Measurements from ENCODE around the gene ZNF324. TPM values are rescaled to one million over a fixed set of nuclear protein-coding genes. Genes with fewer than 3 reads are reported as not detected.

Gene ZNF324
- total RNA-seq, 1 donor from 2014 or later: 9.3 TPM

DNA sequence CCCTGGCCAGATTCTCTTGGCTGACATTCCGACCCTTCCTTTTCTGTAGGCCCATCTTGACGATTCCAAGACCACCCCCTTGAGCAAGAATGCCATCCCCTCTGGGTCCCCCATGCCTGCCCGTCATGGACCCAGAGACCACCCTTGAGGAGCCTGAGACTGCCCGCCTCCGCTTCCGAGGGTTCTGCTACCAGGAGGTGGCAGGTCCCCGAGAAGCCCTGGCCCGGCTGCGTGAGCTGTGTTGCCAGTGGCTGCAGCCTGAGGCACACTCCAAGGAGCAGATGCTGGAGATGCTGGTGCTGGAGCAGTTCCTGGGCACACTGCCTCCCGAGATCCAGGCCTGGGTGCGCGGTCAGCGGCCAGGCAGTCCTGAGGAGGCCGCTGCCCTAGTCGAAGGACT is 10.2 kb downstream of the ZNF324 start:
- Histone ChIP-seq H3K36me3 (ENCODE audit: insufficient read depth, low read length) (peaks cover 8% of the 10 kb centered on the region), H2AFZ (ENCODE audit: low read depth, low read length) (no peak overlapping the region), H3K79me2 (ENCODE audit: insufficient read depth, low read length) (no peaks in the 10 kb centered on the region), H4K20me1 (ENCODE audit: insufficient read depth, low read length) (peaks cover 24% of the 10 kb centered on the region), H3K27ac (ENCODE audit: low read depth, low read length) (no peak overlapping the region), H3K9me3 (ENCODE audit: insufficient read depth, low read depth, low read length) (no peaks in the 10 kb centered on the region), H3K4me3 (ENCODE audit: insufficient read depth, low read depth, low read length) (no peak overlapping the region), H3K27me3 (ENCODE audit: insufficient read depth, low read length) (no peaks in the 10 kb centered on the region), H3K4me2 (ENCODE audit: low read length) (peak overlapping the region; percentile 91), H3K4me1 (ENCODE audit: insufficient read depth, low read length) (peaks cover 31% of the 10 kb centered on the region), H3K9ac (ENCODE audit: low read length) (peak overlapping the region; percentile 81)
- no peaks in the 10 kb centered on the region for H3K9me3 Mint-ChIP-seq (ENCODE audit: unreplicated experiment)
- peaks cover 23% of the 10 kb centered on the region for H3K36me3 Mint-ChIP-seq (ENCODE audit: low read depth, unreplicated experiment)
- no peak for FAIRE-seq
- H3K27ac Mint-ChIP-seq (ENCODE audit: unreplicated experiment): peak overlapping the region; percentile 96
- peaks cover 26% of the 10 kb centered on the region for H3K4me1 Mint-ChIP-seq (ENCODE audit: low read depth, unreplicated experiment)
- no peak for DNase-seq (ENCODE audit: low read depth)
- TF ChIP-seq EZH2 (IDR thresholded peaks at IDR 0.05; ENCODE audit: insufficient read depth, low read length): no peak
- TF ChIP-seq, protein P1, sequence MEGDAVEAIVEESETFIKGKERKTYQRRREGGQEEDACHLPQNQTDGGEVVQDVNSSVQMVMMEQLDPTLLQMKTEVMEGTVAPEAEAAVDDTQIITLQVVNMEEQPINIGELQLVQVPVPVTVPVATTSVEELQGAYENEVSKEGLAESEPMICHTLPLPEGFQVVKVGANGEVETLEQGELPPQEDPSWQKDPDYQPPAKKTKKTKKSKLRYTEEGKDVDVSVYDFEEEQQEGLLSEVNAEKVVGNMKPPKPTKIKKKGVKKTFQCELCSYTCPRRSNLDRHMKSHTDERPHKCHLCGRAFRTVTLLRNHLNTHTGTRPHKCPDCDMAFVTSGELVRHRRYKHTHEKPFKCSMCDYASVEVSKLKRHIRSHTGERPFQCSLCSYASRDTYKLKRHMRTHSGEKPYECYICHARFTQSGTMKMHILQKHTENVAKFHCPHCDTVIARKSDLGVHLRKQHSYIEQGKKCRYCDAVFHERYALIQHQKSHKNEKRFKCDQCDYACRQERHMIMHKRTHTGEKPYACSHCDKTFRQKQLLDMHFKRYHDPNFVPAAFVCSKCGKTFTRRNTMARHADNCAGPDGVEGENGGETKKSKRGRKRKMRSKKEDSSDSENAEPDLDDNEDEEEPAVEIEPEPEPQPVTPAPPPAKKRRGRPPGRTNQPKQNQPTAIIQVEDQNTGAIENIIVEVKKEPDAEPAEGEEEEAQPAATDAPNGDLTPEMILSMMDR (IDR thresholded peaks at IDR 0.05; ENCODE audit: insufficient read depth, low read depth, low read length): no peak
- H3K4me3 Mint-ChIP-seq (ENCODE audit: unreplicated experiment): peak overlapping the region; percentile 82
- H3K27me3 Mint-ChIP-seq (ENCODE audit: low read depth, unreplicated experiment): no peaks in the 10 kb centered on the region

DNA sequence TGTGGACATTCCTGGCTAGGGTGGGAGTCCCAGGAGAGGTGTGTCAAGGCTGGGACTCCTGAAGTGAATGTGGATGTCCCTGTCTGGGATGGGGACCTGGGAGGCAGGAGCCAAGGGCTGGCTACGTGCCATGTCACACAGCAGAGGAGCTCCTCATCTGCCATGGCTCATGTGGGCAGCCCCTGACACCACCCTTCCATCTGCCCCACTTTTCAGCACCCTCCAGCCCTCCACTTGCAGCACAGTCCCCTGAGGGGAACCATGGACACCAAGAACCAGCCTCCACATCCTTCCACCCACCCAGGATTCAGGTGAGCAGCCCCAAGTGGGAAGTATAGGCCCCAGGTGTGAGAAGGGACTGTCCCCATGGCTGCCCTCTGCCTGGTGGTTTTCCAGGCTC is 11.0 kb downstream of the ZNF324 start:
- H3K4me3 Mint-ChIP-seq (ENCODE audit: unreplicated experiment): no peak overlapping the region
- peaks cover 3% of the 10 kb centered on the region for H3K36me3 ChIP-seq (ENCODE audit: insufficient read depth, low read length)
- no peak overlapping the region for H2AFZ ChIP-seq (ENCODE audit: low read depth, low read length)
- no peak overlapping the region for H3K4me3 ChIP-seq (ENCODE audit: insufficient read depth, low read depth, low read length)
- no peaks in the 10 kb centered on the region for H3K27me3 ChIP-seq (ENCODE audit: insufficient read depth, low read length)
- H3K4me1 Mint-ChIP-seq (ENCODE audit: low read depth, unreplicated experiment): peaks cover 26% of the 10 kb centered on the region
- no peak overlapping the region for H3K27ac Mint-ChIP-seq (ENCODE audit: unreplicated experiment)
- no peaks in the 10 kb centered on the region for H3K79me2 ChIP-seq (ENCODE audit: insufficient read depth, low read length)
- H4K20me1 ChIP-seq (ENCODE audit: insufficient read depth, low read length): peaks cover 16% of the 10 kb centered on the region
- no peaks in the 10 kb centered on the region for H3K9me3 Mint-ChIP-seq (ENCODE audit: unreplicated experiment)
- peaks cover 31% of the 10 kb centered on the region for H3K4me1 ChIP-seq (ENCODE audit: insufficient read depth, low read length)
- no peaks in the 10 kb centered on the region for H3K9me3 ChIP-seq (ENCODE audit: insufficient read depth, low read depth, low read length)
- H3K36me3 Mint-ChIP-seq (ENCODE audit: low read depth, unreplicated experiment): peaks cover 17% of the 10 kb centered on the region
- H3K9ac ChIP-seq (ENCODE audit: low read length): no peak overlapping the region
- FAIRE-seq (no peak), DNase-seq (ENCODE audit: low read depth) (no peak)
- no peak overlapping the region for H3K4me2 ChIP-seq (ENCODE audit: low read length)
- no peaks in the 10 kb centered on the region for H3K27me3 Mint-ChIP-seq (ENCODE audit: low read depth, unreplicated experiment)
- H3K27ac ChIP-seq (ENCODE audit: low read depth, low read length): no peak overlapping the region
- TF ChIP-seq EZH2 (IDR thresholded peaks at IDR 0.05; ENCODE audit: insufficient read depth, low read length): no peak
- TF ChIP-seq, protein P1 (IDR thresholded peaks at IDR 0.05; ENCODE audit: insufficient read depth, low read depth, low read length): no peak

DNA sequence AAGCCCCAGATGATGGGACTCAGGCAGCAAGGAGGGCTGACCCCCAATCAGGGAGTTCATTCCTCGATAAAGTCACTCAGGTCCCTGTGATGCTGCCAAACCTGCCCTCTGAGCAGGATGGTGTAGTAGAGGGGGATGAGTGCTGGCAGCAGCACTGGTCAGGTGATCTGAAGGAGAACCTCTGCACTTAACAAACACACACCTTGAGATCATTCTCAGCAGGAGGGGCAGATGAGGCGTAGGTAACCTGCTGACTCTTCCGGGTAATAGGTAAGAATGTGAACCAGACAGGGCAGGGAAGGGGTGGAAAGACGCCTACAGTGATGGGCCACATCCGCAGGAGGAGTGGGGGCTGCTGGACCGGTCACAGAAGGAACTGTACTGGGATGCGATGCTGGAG is 12.4 kb downstream of the ZNF324 start:
- Histone ChIP-seq H3K4me3 (ENCODE audit: insufficient read depth, low read depth, low read length) (no peak overlapping the region), H3K9ac (ENCODE audit: low read length) (no peak overlapping the region), H3K4me2 (ENCODE audit: low read length) (no peak overlapping the region), H2AFZ (ENCODE audit: low read depth, low read length) (no peak overlapping the region), H3K36me3 (ENCODE audit: insufficient read depth, low read length) (no peaks in the 10 kb centered on the region), H3K79me2 (ENCODE audit: insufficient read depth, low read length) (no peaks in the 10 kb centered on the region), H3K4me1 (ENCODE audit: insufficient read depth, low read length) (peaks cover 21% of the 10 kb centered on the region), H4K20me1 (ENCODE audit: insufficient read depth, low read length) (peaks cover 2% of the 10 kb centered on the region), H3K27ac (ENCODE audit: low read depth, low read length) (no peak overlapping the region), H3K9me3 (ENCODE audit: insufficient read depth, low read depth, low read length) (no peaks in the 10 kb centered on the region), H3K27me3 (ENCODE audit: insufficient read depth, low read length) (no peaks in the 10 kb centered on the region)
- H3K9me3 Mint-ChIP-seq (ENCODE audit: unreplicated experiment): no peaks in the 10 kb centered on the region
- H3K27ac Mint-ChIP-seq (ENCODE audit: unreplicated experiment): peak overlapping the region; percentile 69
- no peak for FAIRE-seq
- no peak for DNase-seq (ENCODE audit: low read depth)
- peaks cover 17% of the 10 kb centered on the region for H3K4me1 Mint-ChIP-seq (ENCODE audit: low read depth, unreplicated experiment)
- H3K36me3 Mint-ChIP-seq (ENCODE audit: low read depth, unreplicated experiment): peaks cover 12% of the 10 kb centered on the region
- H3K27me3 Mint-ChIP-seq (ENCODE audit: low read depth, unreplicated experiment): no peaks in the 10 kb centered on the region
- TF ChIP-seq, protein P1 (IDR thresholded peaks at IDR 0.05; ENCODE audit: insufficient read depth, low read depth, low read length): no peak
- no peak for TF ChIP-seq EZH2 (IDR thresholded peaks at IDR 0.05; ENCODE audit: insufficient read depth, low read length)
- H3K4me3 Mint-ChIP-seq (ENCODE audit: unreplicated experiment): no peak overlapping the region
